ENCODE data around the gene DLGAP4. TPM values are rescaled to one million over a fixed set of nuclear protein-coding genes. Genes with fewer than 3 reads are reported as not detected.

The DLGAP4 gene
- total and polyA plus RNA-seq, 2 of the 13 experiments (the other 11 are each of a cell fraction or from before 2014, with no cell fraction given): 15.2 to 26.7 TPM

GRCh38 chr20:36480456-36481048 is 174.4 kb downstream of the DLGAP4 start (continued):
- TF ChIP-seq GABPB1 (CRISPR knock-in tag; IDR thresholded peaks at IDR 0.05) (0 out of 2 replicates have a peak, but pooled peaks have one; percentile 11), ZNF773 (CRISPR knock-in tag; IDR thresholded peaks at IDR 0.05; ENCODE audit: borderline replicate concordance) (no peak), ZMYM4 (CRISPR knock-in tag; IDR thresholded peaks at IDR 0.05) (no peak), ZNF629 (CRISPR knock-in tag; conservative IDR thresholded peaks at IDR 0.05) (peak; percentile 45), ZNF317 (CRISPR knock-in tag; IDR thresholded peaks at IDR 0.05) (0 out of 2 replicates have a peak, but pooled peaks have one; percentile 52), ZNF713 (CRISPR knock-in tag; IDR thresholded peaks at IDR 0.05) (no peak), FOXO1 (CRISPR knock-in tag; IDR thresholded peaks at IDR 0.05) (0 out of 2 replicates have a peak, but pooled peaks have one; percentile 6), ETV5 (CRISPR knock-in tag; IDR thresholded peaks at IDR 0.05; ENCODE audit: borderline replicate concordance) (peak; percentile 26; the same call in 1 of the 2 replicates), AHR (CRISPR knock-in tag; IDR thresholded peaks at IDR 0.05) (no peak), ZNF547 (CRISPR knock-in tag; IDR thresholded peaks at IDR 0.05) (no peak), HNF1B (CRISPR knock-in tag; IDR thresholded peaks at IDR 0.05) (no peak), ZSCAN9 (CRISPR knock-in tag; IDR thresholded peaks at IDR 0.05; ENCODE audit: borderline replicate concordance) (no peak)

- no TSS peak for BruUV-seq (replicated peaks)
- peak; percentile 26 for FAIRE-seq
- Histone ChIP-seq H3K4me2 (ENCODE audit: low read depth, low read length) (no peak overlapping the region), H3K4me3 (replicated peaks in 1 of 3; ENCODE audit: insufficient read depth in 1 of 3, low read depth in 2 of 3, low read length in 3 of 3) (no peak overlapping the region), H3K36me3 (replicated peaks in 1 of 2; ENCODE audit: control insufficient read depth in 1 of 2, insufficient read depth in 2 of 2, low read length in 2 of 2) (peaks cover 7 to 16% of the 10 kb centered on the region in 2 experiments), H3K27ac (ENCODE audit: extremely low read length, insufficient read depth, low read length) (no peak overlapping the region), H3K9ac (ENCODE audit: insufficient read depth, low read depth, low read length) (no peak overlapping the region), H3K4me1 (ENCODE audit: insufficient read depth, low read length) (peaks cover 56% of the 10 kb centered on the region), H3K79me2 (ENCODE audit: insufficient read depth, low read length) (peaks cover 47% of the 10 kb centered on the region), H3K9me3 (ENCODE audit: low read length) (no peaks in the 10 kb centered on the region), H4K20me1 (ENCODE audit: insufficient read depth, low read length) (peaks cover 22% of the 10 kb centered on the region), H2AFZ (ENCODE audit: low read length) (no peak overlapping the region), H3K27me3 (ENCODE audit: control insufficient read depth in 1 of 2, insufficient read depth in 2 of 2, low read length in 2 of 2) (no peaks in the 10 kb centered on the region)
- peak; percentile 41 for ATAC-seq
- DNase-seq (ENCODE audit: low spot score): no peak
- ChIA-PET POLR2A (no interaction called here), CTCF (ENCODE audit: low intra/inter-chr PET ratio, low total read pairs) (no interaction called here)
- in situ Hi-C loops (cut with HindIII; ENCODE audit: extremely low pct_ligation_motif_present, low pct_unique_long_range_greater_than_20kb): no loop called here
- 96% methylated on average over 9 of the region's 9 CpGs for WGBS (ENCODE audit: low lambda C conversion rate)
- intact Hi-C loops (cut with micrococcal nuclease; ENCODE audit: unreplicated experiment): no loop called here
- no peak for TF ChIP-seq FOXA1 (IDR thresholded peaks at IDR 0.05)
- TF ChIP-seq FOXA1 (CRISPR knock-in tag; IDR thresholded peaks at IDR 0.05): peak; percentile 75
- peak; percentile 35; the same call in 1 of the 2 replicates for TF ChIP-seq ZNF605 (CRISPR knock-in tag; IDR thresholded peaks at IDR 0.05)
- 0 out of 2 replicates have a peak, but pooled peaks have one; percentile 73 for TF ChIP-seq NPAS2 (CRISPR knock-in tag; IDR thresholded peaks at IDR 0.05; ENCODE audit: borderline replicate concordance)
- no peak for TF ChIP-seq CBX5 (CRISPR knock-in tag; IDR thresholded peaks at IDR 0.05; ENCODE audit: borderline replicate concordance)
- TF ChIP-seq ZNF205 (CRISPR knock-in tag; IDR thresholded peaks at IDR 0.05): no peak
- 0 out of 2 replicates have a peak, but pooled peaks have one; percentile 9 for TF ChIP-seq CTCF (CRISPR knock-in tag; IDR thresholded peaks at IDR 0.05)
Observed at GRCh38 chr20:36481380-36482043, 175.4 kb downstream of the DLGAP4 start.

Data from HepG2 (cell line).